Activated CD8-positive, alpha-beta memory T cell treated with anti-CD3 and anti-CD28 coated beads for 1 hour (primary cell): ENCODE data around the gene SLC4A8.

Experiments used
- DNase-seq, 2 donors: peaks; one replicate each; pipeline ENCODE4 v3.0.0-alpha.2; 2020; ENCODE audit warnings: low read depth in 1 of 2; ENCODE audit errors: extremely low read depth in 1 of 2

SLC4A8 gene

GRCh38 chr12:51393676-51394545, 30.7 kb upstream of the SLC4A8 start:
- peak; percentile 23 to 48 for DNase-seq

DNA sequence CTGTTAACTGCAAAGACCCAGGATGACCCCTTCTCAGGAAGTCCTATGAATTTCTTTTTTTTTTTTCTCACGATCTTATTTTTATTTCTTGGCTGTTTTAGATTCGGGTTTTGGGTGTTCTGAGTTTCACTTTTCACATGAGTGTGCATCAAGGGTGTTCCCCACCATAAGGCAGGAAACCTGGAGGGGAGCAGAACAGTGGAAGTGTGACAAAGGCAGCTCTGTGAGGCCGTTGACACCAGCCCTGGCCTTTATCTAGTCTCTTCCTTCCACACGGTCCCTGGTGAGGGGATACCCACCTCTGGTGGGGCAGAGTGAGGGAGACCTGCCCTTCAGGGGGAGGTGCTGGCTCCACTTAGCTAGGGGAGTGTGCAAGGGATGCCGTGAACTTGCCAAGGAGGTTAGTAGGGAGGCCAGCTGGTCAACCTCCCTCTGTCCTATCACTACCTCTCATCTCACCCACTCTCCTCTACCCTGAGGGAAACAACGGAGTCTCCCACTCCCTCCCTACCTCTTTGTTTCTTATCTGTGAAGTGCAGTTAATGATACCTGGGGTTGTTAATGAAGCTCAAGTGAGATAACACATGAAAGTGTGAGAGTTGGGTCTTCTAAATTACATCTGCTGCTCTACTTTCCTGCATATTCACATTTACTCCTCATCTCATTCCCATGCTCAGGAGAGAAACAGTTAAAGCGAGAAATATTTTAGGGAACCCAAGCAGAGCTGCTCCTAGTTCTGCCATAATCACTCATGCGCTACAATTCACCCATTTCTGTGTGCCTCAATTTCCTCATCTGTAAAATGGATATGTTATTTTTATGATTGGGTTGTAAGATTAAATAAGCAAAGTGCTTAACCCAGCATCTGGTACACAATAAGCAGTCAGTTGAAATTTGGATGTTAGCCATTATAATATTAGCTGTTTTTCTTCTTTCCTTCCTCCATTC, 29.1 kb upstream of the SLC4A8 start:
- no peak for DNase-seq

GRCh38 chr12:51397670-51398069, 27.0 kb upstream of the SLC4A8 start:
- DNase-seq: no peak

GRCh38 chr12:51399891-51400290, 24.7 kb upstream of the SLC4A8 start:
- DNase-seq: no peak

GRCh38 chr12:51401020-51401419, 23.6 kb upstream of the SLC4A8 start:
- DNase-seq: no peak

GRCh38 chr12:51401486-51401885, 23.1 kb upstream of the SLC4A8 start:
- DNase-seq: no peak

GRCh38 chr12:51401900-51402299, 22.7 kb upstream of the SLC4A8 start:
- DNase-seq: no peak

GRCh38 chr12:51403159-51403558, 21.5 kb upstream of the SLC4A8 start:
- DNase-seq: no peak

GRCh38 chr12:51403681-51404136, 20.9 kb upstream of the SLC4A8 start:
- DNase-seq: no peak

DNA sequence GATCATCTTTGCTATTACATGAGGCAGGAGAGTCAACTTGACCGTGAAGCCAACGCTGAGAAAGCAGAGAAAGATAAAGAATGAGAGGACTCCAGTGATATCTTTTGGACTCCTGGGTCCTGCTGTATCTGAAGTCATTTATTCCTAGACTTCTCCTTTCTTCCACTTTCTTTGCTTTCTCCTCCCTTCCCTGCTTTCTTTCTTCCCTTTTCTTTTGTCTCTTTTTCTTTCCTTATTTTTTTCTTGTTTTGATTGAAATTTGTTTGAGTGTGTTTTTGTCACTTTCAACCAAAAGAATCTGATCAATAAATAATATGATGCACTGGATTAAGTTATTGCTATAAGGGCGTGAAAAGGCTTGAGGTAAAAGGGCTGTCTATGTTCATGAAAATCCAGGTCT, 20.0 kb upstream of the SLC4A8 start:
- DNase-seq: no peak

DNA sequence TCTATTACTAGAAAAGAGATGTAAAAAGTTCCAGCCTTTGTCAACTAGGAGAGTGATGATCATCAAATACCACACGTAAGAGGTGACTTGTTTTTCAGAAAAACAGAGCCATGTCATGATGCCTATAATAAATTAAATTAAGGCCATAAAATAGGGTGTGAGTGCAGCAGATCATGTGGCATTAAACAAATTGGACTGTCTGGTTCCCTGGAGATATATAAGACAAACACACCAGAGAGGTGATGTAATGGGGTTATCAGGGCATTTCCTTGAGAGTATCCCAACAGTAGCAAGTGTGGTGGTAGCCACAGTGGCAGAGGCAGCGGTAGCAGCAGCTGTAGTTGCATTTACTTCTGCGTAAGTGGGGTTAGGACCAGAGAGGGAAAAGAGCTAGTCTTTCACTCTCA, 18.8 kb upstream of the SLC4A8 start:
- no peak for DNase-seq

DNA sequence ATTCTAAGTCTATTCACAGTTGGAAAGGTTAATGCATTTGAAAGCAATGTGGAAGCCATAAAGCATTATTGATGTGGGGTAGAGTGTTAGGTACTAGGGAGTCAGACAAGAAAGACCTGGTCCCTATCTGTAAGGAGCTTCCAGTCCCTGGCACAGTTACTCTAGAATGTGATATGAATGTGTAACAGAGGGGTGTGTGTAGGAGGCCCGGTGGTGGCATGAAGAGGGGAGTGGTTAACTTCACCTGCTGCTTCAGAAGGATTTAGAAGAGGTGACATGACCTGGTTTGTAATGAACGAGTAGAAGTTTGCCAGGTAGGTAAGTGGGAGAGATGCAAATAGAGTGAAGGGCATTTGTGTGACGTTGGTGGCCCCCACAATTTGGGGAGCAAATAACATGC, 18.3 kb upstream of the SLC4A8 start:
- DNase-seq: no peak

- no peak for DNase-seq
Observed at GRCh38 chr12:51406859-51407258, 17.8 kb upstream of the SLC4A8 start.

DNA sequence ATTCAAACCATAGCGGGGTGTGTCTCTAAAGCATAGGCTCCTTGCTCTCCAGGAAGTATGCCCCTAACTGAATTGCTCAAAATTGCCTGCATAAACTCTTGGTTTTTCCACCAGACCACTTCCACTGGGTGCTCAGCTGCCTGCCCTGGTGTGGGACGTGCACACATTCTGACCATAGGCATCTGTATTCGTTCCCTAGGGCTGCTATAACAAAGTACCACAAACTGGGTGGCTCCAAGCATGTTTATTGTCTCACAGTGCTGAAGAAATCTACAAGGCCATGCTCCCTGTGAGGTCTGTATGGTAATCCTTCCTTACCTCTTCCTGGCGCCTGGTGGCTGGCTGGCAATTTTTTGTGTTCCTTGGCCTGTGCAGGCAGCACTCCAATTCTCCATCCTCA, 17.0 kb upstream of the SLC4A8 start:
- DNase-seq: no peak

DNA sequence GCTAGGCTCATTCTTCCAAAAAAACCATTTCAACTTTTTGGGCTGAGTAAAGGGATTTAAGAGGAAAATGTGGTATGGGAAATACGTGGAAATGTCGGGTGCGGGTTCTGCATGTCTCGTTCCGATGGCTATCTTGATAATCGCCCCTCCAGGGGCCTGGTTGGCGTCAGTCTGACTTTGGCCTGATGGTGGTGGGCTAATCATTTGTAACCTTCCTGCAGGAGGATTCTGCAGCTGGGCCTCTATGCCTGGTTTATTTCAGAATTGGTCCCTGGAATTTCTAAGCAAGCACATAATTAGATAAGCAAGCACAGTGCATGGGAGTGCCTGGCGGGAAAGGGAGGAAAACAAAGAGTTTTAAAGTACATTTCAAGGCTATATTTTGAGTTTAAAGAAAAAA, 14.8 kb upstream of the SLC4A8 start:
- DNase-seq: no peak

DNA sequence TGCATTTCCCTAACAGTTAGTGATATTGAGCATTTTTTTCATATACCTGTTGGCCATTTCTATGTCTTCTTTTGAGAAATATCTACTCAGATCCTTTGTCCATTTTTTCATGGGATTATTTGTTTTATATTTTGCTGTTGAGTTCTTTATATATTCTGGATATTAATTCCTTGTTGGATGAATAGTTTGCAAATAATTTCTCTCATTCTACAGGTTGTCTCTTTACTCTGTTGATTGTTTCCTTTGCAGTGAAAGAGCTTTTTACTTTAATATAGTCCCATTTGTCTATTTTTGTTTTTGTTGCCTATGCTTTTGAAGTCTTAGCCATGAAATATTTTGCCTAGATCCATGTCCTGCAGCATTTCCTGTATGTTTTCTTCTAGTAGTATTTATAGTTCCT, 11.5 kb upstream of the SLC4A8 start:
- DNase-seq: no peak

DNA sequence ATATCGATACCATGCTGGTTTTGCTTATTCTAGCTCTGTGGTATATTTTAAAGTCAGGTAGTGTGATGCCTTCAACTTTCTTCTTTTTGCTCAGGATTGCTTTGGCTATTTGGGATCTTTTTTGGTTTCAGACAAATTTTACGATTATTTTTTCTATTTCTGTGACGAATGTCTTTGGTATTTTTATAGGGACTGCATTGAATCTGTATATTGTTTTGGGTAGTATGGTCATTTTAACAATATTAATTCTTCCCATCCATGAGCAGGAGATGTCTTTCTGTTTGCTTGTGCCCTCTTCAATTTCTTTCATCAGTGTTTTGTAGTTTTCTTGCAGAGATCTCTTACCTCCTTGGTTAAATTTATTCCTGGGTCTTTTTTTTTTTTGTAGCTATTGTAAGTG, 10.8 kb upstream of the SLC4A8 start:
- no peak for DNase-seq

DNA sequence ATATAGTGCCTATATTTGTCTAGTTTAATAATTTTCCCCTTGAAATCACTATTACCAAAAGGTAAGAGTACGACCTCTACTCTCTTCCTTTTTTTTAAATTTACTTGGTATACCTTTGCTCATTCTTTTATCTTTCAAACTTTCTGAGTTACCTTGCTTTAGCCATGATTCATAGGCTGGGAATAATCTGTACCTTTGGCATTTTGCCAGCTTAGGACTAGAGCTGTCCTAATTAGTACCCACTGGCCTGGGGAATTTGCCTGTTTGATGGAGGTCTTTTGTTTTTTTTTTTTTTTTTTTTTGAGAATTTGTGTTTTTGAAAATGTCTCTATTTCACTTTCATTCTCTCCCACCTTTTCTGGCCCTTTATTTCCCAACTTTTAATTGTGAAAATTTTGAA, 8.7 kb upstream of the SLC4A8 start:
- no peak for DNase-seq

DNA sequence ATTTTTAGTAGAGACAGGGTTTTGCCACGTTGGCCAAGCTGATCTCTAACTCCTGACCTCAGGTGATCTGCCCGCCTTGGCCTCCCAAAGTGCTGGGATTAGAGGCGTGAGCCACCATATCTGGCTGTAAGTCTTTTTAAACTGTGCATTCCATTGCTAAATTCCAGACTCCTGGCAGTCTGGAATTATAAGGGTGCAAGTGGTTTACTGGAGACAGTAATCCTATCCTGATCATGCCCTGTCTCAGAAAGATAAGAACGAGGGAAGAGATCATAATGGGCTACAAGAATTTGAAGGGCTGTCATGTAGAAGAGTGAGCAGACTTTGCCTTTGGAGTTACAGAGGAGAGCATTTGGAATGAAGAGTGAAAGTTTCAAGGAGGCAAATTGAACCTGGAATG, 6.8 kb upstream of the SLC4A8 start:
- DNase-seq: no peak

- DNase-seq: no peak
Observed at GRCh38 chr12:51419425-51420193, 5.0 kb upstream of the SLC4A8 start.

DNA sequence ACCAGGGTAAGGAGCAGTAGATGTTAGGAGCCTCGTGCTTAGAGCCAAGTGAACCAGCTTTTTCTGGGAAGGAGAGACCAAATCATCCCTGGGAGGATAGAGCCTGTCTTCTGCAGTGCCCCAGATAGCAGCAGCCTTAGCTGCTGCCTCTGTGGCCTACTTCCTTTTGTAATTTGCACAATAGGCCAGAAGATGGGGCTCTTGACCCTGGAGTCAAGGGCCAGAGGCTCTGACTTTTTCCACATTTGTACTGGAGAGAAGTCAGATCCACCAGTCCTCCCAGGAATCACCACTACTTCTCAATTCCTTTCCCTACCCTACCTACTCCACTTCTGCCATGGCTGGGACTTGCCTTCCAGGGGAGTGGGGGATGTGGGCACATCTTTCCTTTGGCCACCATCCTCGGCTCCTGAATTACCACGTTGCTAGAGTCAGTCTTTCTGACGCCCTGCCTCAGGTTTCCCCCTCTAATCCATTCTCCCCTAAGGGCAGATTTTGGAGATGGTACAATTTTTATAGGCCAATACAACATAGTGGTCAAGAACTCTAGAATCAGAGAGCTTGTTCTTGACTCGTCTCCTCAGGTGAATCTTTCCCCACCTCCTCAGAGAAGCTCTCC, 3.3 kb upstream of the SLC4A8 start:
- no peak for DNase-seq
